ENCODE data around the gene PRUNE1. TPM values are rescaled to one million over a fixed set of nuclear protein-coding genes. Genes with fewer than 3 reads are reported as not detected.

Gene PRUNE1
- total and polyA plus RNA-seq, 5 donors from 2014 or later, result 18.0 to 56.3 (median 51.9) TPM

DNA sequence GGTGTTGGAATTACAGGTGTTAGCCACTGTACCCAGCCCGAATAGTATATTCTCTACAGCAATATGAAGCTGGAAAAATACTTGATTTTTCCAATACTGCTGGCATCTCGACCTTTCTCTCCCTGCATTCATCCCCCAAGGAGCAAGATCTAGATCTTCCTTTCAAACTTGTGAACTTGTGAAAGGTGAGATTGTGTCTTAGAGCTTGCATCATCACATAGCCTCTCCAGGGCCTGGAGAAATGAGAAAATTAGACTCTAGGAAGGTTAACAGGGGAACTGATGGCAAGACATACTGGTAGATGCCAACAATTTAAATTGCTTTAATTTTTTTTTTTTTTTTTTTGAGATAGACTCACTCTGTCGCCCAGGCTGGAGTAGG lies 2.1 kb downstream of the PRUNE1 start:
- no peaks in the 10 kb centered on the region for H3K9me3 Mint-ChIP-seq
- peaks cover 15% of the 10 kb centered on the region for H3K36me3 Mint-ChIP-seq
- DNase-seq, result no peak

DNA sequence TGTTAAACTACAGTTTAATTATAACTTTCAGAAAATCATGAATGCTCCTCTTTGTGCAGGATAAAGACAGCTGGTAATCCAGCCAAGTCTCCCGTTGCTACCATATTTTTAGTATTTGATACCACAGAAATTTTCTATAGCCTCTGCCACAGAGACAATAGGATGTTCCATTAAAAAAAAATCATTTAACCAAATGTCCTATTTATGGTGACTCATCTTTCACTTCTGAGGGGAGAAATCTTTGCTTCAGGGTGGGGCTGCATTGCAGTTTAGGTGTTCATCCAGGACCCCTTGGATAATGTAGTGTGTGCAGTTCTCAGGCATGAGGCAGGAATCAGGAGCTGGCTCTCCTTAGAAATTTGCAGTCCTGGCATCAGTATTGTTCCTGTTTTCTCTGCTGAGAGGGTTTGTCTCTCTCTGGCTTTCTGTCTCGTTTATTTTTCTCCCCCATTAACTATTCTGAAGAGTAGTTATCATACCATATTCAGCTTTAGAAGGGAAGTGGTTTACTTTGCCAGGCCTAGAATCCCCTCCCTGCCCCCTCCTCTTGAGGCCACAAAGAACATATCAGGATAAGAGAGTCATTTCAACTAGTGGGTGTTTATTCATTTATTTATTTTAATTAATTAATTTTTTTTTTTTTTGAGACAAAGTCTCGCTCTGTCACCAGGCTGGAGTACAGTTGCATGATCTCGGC lies 3.1 kb downstream of the PRUNE1 start:
- H3K9me3 ChIP-seq (ENCODE audit: control insufficient read depth in 2 of 2, low read length in 2 of 2), result no peaks in the 10 kb centered on the region
- peak overlapping the region; percentile 35 to 98 (median 58) for H3K4me3 Mint-ChIP-seq
- ATAC-seq (ENCODE audit: low read depth in 2 of 2), result no peak
- H3K27me3 Mint-ChIP-seq, result no peaks in the 10 kb centered on the region
- no peaks in the 10 kb centered on the region for H3K27me3 ChIP-seq (ENCODE audit: control insufficient read depth, insufficient read depth, low read length)
- H3K27ac ChIP-seq (ENCODE audit: insufficient read depth, low read length, poor library complexity, severe bottlenecking), result no peak overlapping the region
- H3K4me1 ChIP-seq (ENCODE audit: control insufficient read depth, insufficient read depth, low read length, poor library complexity, severe bottlenecking), result peaks cover 41% of the 10 kb centered on the region
- peak overlapping the region in 1 of 3 donors; percentile 91 for H3K27ac Mint-ChIP-seq
- peaks cover 31 to 74% (median 44%) of the 10 kb centered on the region in 4 donors for H3K4me1 Mint-ChIP-seq
- H3K4me3 ChIP-seq (ENCODE audit: low read depth, low read length), result no peak overlapping the region
- no peaks in the 10 kb centered on the region for H3K9me3 Mint-ChIP-seq
- no peak for DNase-seq
- H3K36me3 ChIP-seq (ENCODE audit: control insufficient read depth, insufficient read depth, low read length), result no peaks in the 10 kb centered on the region
- peaks cover 15% of the 10 kb centered on the region for H3K36me3 Mint-ChIP-seq

More for the DNA sequence above, 2.1 kb downstream of the PRUNE1 start:
- Mint-ChIP-seq H3K4me3 (peak overlapping the region; percentile 89 to 98 (median 96)), H3K27ac (peak overlapping the region in 2 of 3 donors; percentile 25 to 97), H3K27me3 (no peaks in the 10 kb centered on the region), H3K4me1 (peaks cover 31 to 84% (median 52%) of the 10 kb centered on the region in 4 donors)
- H3K27ac ChIP-seq (ENCODE audit: insufficient read depth, low read length, poor library complexity, severe bottlenecking), result peak overlapping the region; percentile 2
- ATAC-seq (ENCODE audit: low read depth in 2 of 2), result no peak
- peaks cover 49% of the 10 kb centered on the region for H3K4me1 ChIP-seq (ENCODE audit: control insufficient read depth, insufficient read depth, low read length, poor library complexity, severe bottlenecking)
- no peaks in the 10 kb centered on the region for H3K9me3 ChIP-seq (ENCODE audit: control insufficient read depth in 2 of 2, low read length in 2 of 2)
- no peaks in the 10 kb centered on the region for H3K36me3 ChIP-seq (ENCODE audit: control insufficient read depth, insufficient read depth, low read length)
- no peaks in the 10 kb centered on the region for H3K27me3 ChIP-seq (ENCODE audit: control insufficient read depth, insufficient read depth, low read length)
- H3K4me3 ChIP-seq (ENCODE audit: low read depth, low read length), result no peak overlapping the region

DNA sequence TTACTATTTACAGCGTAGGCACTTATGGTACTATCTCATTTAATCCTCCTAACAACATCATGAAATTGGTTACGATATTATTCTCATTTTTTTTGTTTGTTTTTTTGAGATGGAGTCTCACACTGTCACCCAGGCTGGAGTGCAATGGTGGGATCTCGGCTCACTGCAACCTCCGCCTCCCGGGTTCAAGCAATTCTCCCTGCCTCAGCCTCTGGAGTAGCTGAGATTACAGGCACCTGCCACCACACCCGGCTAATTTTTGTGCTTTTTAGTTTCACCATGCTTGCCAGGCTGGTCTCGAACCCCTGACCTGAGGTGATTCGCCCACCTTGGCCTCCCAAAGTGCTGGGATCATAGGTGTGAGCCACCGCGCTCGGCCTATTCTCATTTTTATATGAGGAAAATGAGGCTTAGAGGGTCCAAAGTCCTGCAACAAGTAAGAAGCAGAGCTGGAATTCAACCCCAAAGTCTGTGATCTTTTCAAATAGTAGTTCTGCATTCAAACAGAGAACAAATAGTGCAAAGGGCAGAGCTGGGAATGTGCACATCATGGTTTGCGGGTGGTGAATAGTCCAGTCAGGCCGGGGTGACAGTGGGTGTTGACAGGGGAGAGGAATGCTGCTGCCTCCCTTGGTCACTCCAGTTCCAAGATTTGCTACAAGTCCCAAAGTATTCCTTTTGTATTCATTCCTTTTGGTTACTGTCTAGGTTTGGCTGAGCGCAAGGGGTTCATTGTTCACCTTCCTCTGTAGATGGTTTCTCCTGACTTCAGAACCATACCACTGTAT lies 4.6 kb downstream of the PRUNE1 start:
- H3K9me3 Mint-ChIP-seq, result no peaks in the 10 kb centered on the region
- H3K4me1 Mint-ChIP-seq, result peaks cover 26 to 58% (median 33%) of the 10 kb centered on the region in 4 donors
- peaks cover 15% of the 10 kb centered on the region for H3K36me3 Mint-ChIP-seq
- ATAC-seq (ENCODE audit: low read depth in 2 of 2) (no peak), DNase-seq (no peak)
- Histone ChIP-seq H3K4me1 (ENCODE audit: control insufficient read depth, insufficient read depth, low read length, poor library complexity, severe bottlenecking) (peaks cover 26% of the 10 kb centered on the region), H3K36me3 (ENCODE audit: control insufficient read depth, insufficient read depth, low read length) (no peaks in the 10 kb centered on the region), H3K27ac (ENCODE audit: insufficient read depth, low read length, poor library complexity, severe bottlenecking) (no peak overlapping the region), H3K4me3 (ENCODE audit: low read depth, low read length) (no peak overlapping the region), H3K9me3 (ENCODE audit: control insufficient read depth in 2 of 2, low read length in 2 of 2) (no peaks in the 10 kb centered on the region), H3K27me3 (ENCODE audit: control insufficient read depth, insufficient read depth, low read length) (no peaks in the 10 kb centered on the region)
- peak overlapping the region in 2 of 4 donors; percentile 52 to 61 for H3K4me3 Mint-ChIP-seq
- H3K27me3 Mint-ChIP-seq, result no peaks in the 10 kb centered on the region
- peak overlapping the region; percentile 25 to 89 (median 39) for H3K27ac Mint-ChIP-seq

DNA sequence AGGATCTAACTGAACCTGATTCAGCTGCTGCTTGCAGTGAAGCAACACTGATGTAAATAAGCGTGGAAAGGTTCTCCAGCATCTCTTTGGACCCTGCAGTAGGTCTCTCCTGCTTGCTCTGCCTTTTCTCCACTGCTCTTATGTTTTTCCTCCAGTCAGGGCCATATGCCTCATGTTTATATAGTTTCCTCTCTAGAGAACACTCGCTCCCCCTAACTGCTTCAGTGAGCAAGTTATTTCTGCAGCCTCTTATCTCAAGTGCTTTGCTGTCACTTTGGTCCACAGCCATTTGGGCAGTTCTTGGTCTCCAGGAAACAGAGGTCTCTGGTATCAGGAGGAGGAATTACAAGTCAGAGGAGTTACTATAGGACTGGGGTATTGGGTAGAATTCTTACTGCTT lies 5.3 kb downstream of the PRUNE1 start:
- no peaks in the 10 kb centered on the region for H3K27me3 Mint-ChIP-seq
- H3K4me3 Mint-ChIP-seq, result peak overlapping the region in 1 of 4 donors; percentile 61
- peaks cover 20% of the 10 kb centered on the region for H3K36me3 Mint-ChIP-seq

DNA sequence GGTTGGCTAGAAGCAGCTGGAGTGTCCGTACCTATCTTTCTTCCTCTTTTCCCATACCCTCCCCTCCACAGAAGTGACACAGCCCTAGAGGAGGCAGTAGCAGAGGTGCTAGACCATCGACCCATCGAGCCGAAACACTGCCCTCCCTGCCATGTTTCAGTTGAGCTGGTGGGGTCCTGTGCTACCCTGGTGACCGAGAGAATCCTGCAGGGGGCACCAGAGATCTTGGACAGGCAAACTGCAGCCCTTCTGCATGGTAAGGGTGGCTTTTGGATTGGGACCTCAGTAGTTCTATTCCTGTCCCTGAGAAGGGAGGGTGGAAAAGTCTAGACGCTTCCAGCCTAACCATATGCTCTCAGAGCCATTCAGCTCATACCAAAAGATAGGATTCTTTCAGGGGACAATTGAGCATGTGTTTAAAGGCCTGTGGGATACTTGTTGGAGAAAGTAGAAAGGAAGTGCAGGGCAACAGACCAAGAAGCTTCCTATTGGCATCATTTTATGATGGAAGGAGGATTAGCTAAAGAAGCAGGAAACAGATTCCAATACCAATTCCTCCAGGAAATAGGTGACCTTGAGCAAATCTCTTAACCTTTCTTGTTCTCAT lies 16.4 kb downstream of the PRUNE1 start:
- Mint-ChIP-seq H3K4me1 (peaks cover 0 to 9% (median 4%) of the 10 kb centered on the region in 4 donors), H3K27me3 (no peaks in the 10 kb centered on the region), H3K36me3 (peaks cover 29% of the 10 kb centered on the region), H3K4me3 (peak overlapping the region in 3 of 4 donors; percentile 46 to 70 (median 63)), H3K27ac (peak overlapping the region; percentile 69 to 91 (median 75)), H3K9me3 (no peaks in the 10 kb centered on the region)
- Histone ChIP-seq H3K27ac (ENCODE audit: insufficient read depth, low read length, poor library complexity, severe bottlenecking) (no peak overlapping the region), H3K36me3 (ENCODE audit: control insufficient read depth, insufficient read depth, low read length) (peaks cover 26% of the 10 kb centered on the region), H3K27me3 (ENCODE audit: control insufficient read depth, insufficient read depth, low read length) (no peaks in the 10 kb centered on the region), H3K9me3 (ENCODE audit: control insufficient read depth in 2 of 2, low read length in 2 of 2) (no peaks in the 10 kb centered on the region), H3K4me1 (ENCODE audit: control insufficient read depth, insufficient read depth, low read length, poor library complexity, severe bottlenecking) (peaks cover 8% of the 10 kb centered on the region), H3K4me3 (ENCODE audit: low read depth, low read length) (peak overlapping the region; percentile 26)
- DNase-seq (peak; percentile 75 to 86 (median 86)), ATAC-seq (ENCODE audit: low read depth in 2 of 2) (peak; percentile 96 to 98)

More for the DNA sequence above, 5.3 kb downstream of the PRUNE1 start:
- no peaks in the 10 kb centered on the region for H3K27me3 ChIP-seq (ENCODE audit: control insufficient read depth, insufficient read depth, low read length)
- peaks cover 24% of the 10 kb centered on the region for H3K4me1 ChIP-seq (ENCODE audit: control insufficient read depth, insufficient read depth, low read length, poor library complexity, severe bottlenecking)
- peaks cover 4% of the 10 kb centered on the region for H3K36me3 ChIP-seq (ENCODE audit: control insufficient read depth, insufficient read depth, low read length)
- H3K4me1 Mint-ChIP-seq, result peaks cover 28 to 52% (median 30%) of the 10 kb centered on the region in 4 donors
- H3K27ac ChIP-seq (ENCODE audit: insufficient read depth, low read length, poor library complexity, severe bottlenecking), result no peak overlapping the region
- H3K9me3 ChIP-seq (ENCODE audit: control insufficient read depth in 2 of 2, low read length in 2 of 2), result no peaks in the 10 kb centered on the region
- no peak overlapping the region for H3K4me3 ChIP-seq (ENCODE audit: low read depth, low read length)
- H3K9me3 Mint-ChIP-seq, result no peaks in the 10 kb centered on the region
- DNase-seq, result no peak
- ATAC-seq (ENCODE audit: low read depth in 2 of 2), result no peak
- peak overlapping the region; percentile 25 to 89 (median 39) for H3K27ac Mint-ChIP-seq

DNA sequence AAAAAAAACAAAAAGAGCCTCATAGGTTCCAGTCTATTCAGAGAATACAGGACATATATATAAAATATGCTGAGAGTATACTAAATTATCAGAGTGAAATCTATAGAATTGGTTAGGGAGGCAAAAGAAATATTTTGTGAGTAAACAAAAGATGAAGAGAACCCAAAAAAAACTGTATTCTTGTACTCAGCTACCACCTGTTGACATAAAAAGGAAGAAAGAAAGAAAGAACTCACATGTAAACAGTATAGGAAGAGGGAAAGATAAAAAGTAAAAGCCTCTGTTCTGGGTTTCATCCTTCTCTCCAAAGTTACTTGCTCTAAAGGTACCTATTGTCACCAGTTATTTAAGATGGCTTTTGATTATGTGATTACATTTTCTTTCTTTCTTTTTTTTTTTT lies 18.2 kb downstream of the PRUNE1 start:
- Mint-ChIP-seq H3K4me3 (no peak overlapping the region), H3K36me3 (peaks cover 35% of the 10 kb centered on the region), H3K27me3 (no peaks in the 10 kb centered on the region), H3K4me1 (peaks cover 0 to 9% (median 4%) of the 10 kb centered on the region in 4 donors), H3K9me3 (no peaks in the 10 kb centered on the region), H3K27ac (peak overlapping the region in 1 of 3 donors; percentile 3)
- Histone ChIP-seq H3K9me3 (ENCODE audit: control insufficient read depth in 2 of 2, low read length in 2 of 2) (no peaks in the 10 kb centered on the region), H3K27me3 (ENCODE audit: control insufficient read depth, insufficient read depth, low read length) (no peaks in the 10 kb centered on the region), H3K36me3 (ENCODE audit: control insufficient read depth, insufficient read depth, low read length) (peaks cover 29% of the 10 kb centered on the region), H3K4me3 (ENCODE audit: low read depth, low read length) (no peak overlapping the region), H3K27ac (ENCODE audit: insufficient read depth, low read length, poor library complexity, severe bottlenecking) (no peak overlapping the region), H3K4me1 (ENCODE audit: control insufficient read depth, insufficient read depth, low read length, poor library complexity, severe bottlenecking) (peaks cover 8% of the 10 kb centered on the region)
- DNase-seq (no peak), ATAC-seq (ENCODE audit: low read depth in 2 of 2) (no peak)

DNA sequence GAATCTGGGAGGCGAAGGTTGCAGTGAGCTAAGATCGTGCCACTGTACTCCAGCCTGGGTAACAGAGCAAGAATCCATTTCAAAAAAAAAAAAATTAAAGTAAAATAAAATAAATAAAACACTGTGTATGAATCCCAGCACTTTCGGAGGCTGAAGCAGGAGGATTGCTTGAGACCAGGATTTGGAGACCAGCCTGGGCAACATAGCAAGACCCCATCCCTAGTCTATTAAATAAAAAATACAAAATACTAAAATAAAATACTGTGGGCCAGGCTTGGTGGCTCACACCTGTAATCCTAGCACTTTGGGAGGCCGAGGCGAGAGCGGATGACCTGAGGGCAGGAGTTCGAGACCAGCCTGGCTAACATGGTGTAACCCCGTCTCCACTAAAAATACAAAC lies 23.9 kb downstream of the PRUNE1 start:
- H3K27me3 ChIP-seq (ENCODE audit: control insufficient read depth, insufficient read depth, low read length), result no peaks in the 10 kb centered on the region
- H3K27me3 Mint-ChIP-seq, result no peaks in the 10 kb centered on the region
- no peaks in the 10 kb centered on the region for H3K4me1 ChIP-seq (ENCODE audit: control insufficient read depth, insufficient read depth, low read length, poor library complexity, severe bottlenecking)
- peaks cover 4 to 7% (median 6%) of the 10 kb centered on the region in 4 donors for H3K4me1 Mint-ChIP-seq
- no peak overlapping the region for H3K4me3 Mint-ChIP-seq
- H3K9me3 Mint-ChIP-seq, result no peaks in the 10 kb centered on the region
- no peaks in the 10 kb centered on the region for H3K9me3 ChIP-seq (ENCODE audit: control insufficient read depth in 2 of 2, low read length in 2 of 2)
- no peak overlapping the region for H3K27ac Mint-ChIP-seq
- DNase-seq (no peak), ATAC-seq (ENCODE audit: low read depth in 2 of 2) (no peak)
- no peak overlapping the region for H3K4me3 ChIP-seq (ENCODE audit: low read depth, low read length)
- peaks cover 46% of the 10 kb centered on the region for H3K36me3 ChIP-seq (ENCODE audit: control insufficient read depth, insufficient read depth, low read length)
- H3K27ac ChIP-seq (ENCODE audit: insufficient read depth, low read length, poor library complexity, severe bottlenecking), result no peak overlapping the region
- peaks cover 42% of the 10 kb centered on the region for H3K36me3 Mint-ChIP-seq

Measured in CD4-positive, CD25-positive, alpha-beta regulatory T cell (primary cell).